HEK293T (cell line): Measurements from ENCODE around the gene HTR3B.
"Not testable (repeated sequence)": the region's sequence is repeated elsewhere in the genome, so short reads cannot be mapped to it uniquely, and the experiment has no call there.

ENCODE experiments used
- CTCF ChIA-PET: fragments of 350-600 bp; formaldehyde crosslinking; extraction: SDS; loops from one replicate; lab custom pipeline; 2021; ENCODE audit warnings: antibody characterized with exemption, inconsistent platforms; lab: Yijun Ruan, JAX
- POLR2A ChIA-PET: fragments of 350-600 bp; formaldehyde crosslinking; extraction: SDS; loops from one replicate; lab custom pipeline; 2020; ENCODE audit warnings: antibody characterized with exemption, inconsistent platforms; lab: Yijun Ruan, JAX
- DNase-seq: peaks from one replicate; pipeline ENCODE4 v3.0.0; 2012; ENCODE audit warnings: mixed read lengths; ENCODE audit errors: extremely low spot score
- ARNT ChIP-seq: fragments of 450-650 bp; IDR thresholded peaks from 2 replicates; pipeline ENCODE4 v1.6.1; 2017; ENCODE audit warnings: mild to moderate bottlenecking
- BHLHE40 ChIP-seq: fragments of 450-650 bp; IDR thresholded peaks from 2 replicates; pipeline ENCODE4 v1.6.1; 2016; ENCODE audit warnings: mild to moderate bottlenecking, moderate library complexity, borderline replicate concordance
- CTBP1 ChIP-seq: fragments of 450-650 bp; IDR thresholded peaks from 2 replicates; pipeline ENCODE4 v1.6.1; 2016; ENCODE audit warnings: borderline replicate concordance
- ELF4 ChIP-seq: fragments of 450-650 bp; IDR thresholded peaks from 2 replicates; pipeline ENCODE4 v1.6.1; 2017; ENCODE audit warnings: antibody characterized with exemption
- FOXA1 ChIP-seq: fragments of 450-650 bp; IDR thresholded peaks from 2 replicates; pipeline ENCODE4 v1.6.1; 2016; ENCODE audit warnings: mild to moderate bottlenecking
- FOXK2 ChIP-seq: fragments of 450-650 bp; IDR thresholded peaks from 2 replicates; pipeline ENCODE4 v1.6.1; 2016; ENCODE audit warnings: mild to moderate bottlenecking
- FOXM1 ChIP-seq: fragments of 450-650 bp; IDR thresholded peaks from 2 replicates; pipeline ENCODE4 v1.6.1; 2017; ENCODE audit warnings: mild to moderate bottlenecking, borderline replicate concordance
- HDGF ChIP-seq: fragments of 450-650 bp; IDR thresholded peaks from 2 replicates; pipeline ENCODE4 v1.6.1; 2017; ENCODE audit warnings: antibody characterized with exemption, borderline replicate concordance
- L3MBTL2 ChIP-seq: fragments of 450-650 bp; conservative IDR thresholded peaks from 2 replicates; pipeline ENCODE4 v1.6.1; 2016; ENCODE audit warnings: mild to moderate bottlenecking
- LEF1 ChIP-seq: fragments of 450-650 bp; IDR thresholded peaks from 2 replicates; pipeline ENCODE4 v1.6.1; 2017; ENCODE audit warnings: mild to moderate bottlenecking, borderline replicate concordance
- NFRKB ChIP-seq: fragments of 450-650 bp; IDR thresholded peaks from 2 replicates; pipeline ENCODE4 v1.6.1; 2016; ENCODE audit warnings: mild to moderate bottlenecking, moderate library complexity
- PKNOX1 ChIP-seq: fragments of 450-650 bp; IDR thresholded peaks from 2 replicates; pipeline ENCODE4 v1.6.1; 2016
- SP1 ChIP-seq: fragments of 450-650 bp; IDR thresholded peaks from 2 replicates; pipeline ENCODE4 v1.6.1; 2017
- SUZ12 ChIP-seq: fragments of 450-650 bp; IDR thresholded peaks from 2 replicates; pipeline ENCODE4 v1.6.1; 2016; ENCODE audit warnings: mild to moderate bottlenecking
- TARDBP ChIP-seq: fragments of 450-650 bp; IDR thresholded peaks from 2 replicates; pipeline ENCODE4 v1.6.1; 2016
- ZNF384 ChIP-seq: fragments of 450-650 bp; IDR thresholded peaks from 2 replicates; pipeline ENCODE4 v1.6.1; 2016

The HTR3B gene

GRCh38 chr11:113908098-113908497 lies 3.5 kb downstream of the HTR3B start:
- no peak for DNase-seq
- TF ChIP-seq SUZ12, result no peak
- TF ChIP-seq PKNOX1, result peak; percentile 46
- ChIA-PET POLR2A (interaction anchor here (3.0 kb wide), 1 partner anchor 32 kb away, joined by 10 read pairs; no protein-coding TSS in a partner anchor), CTCF (interaction anchor here (1.0 to 5.8 kb wide), 3 partner anchors 12 to 353 kb away, joined by 3 to 73 read pairs (median 3); no protein-coding TSS in a partner anchor)

GRCh38 chr11:113911491-113911890 lies 6.9 kb downstream of the HTR3B start:
- DNase-seq, POLR2A ChIA-PET, CTCF ChIA-PET: not testable (repeated sequence)

GRCh38 chr11:113923572-113923971 lies 19.0 kb downstream of the HTR3B start:
- DNase-seq, result no peak
- TF ChIP-seq CTBP1, result no peak
- TF ChIP-seq TARDBP, result no peak
- TF ChIP-seq BHLHE40, result no peak
- TF ChIP-seq FOXA1, result no peak
- TF ChIP-seq ZNF384, result no peak
- no peak for TF ChIP-seq FOXM1
- no peak for TF ChIP-seq SP1
- TF ChIP-seq LEF1, result no peak
- no peak for TF ChIP-seq L3MBTL2
- TF ChIP-seq HDGF, result no peak
- ChIA-PET CTCF (no interaction called here), POLR2A (no interaction called here)

- DNase-seq, result no peak
- CTCF ChIA-PET, result interaction anchor here (1.0 kb wide), 1 partner anchor 1232 kb away, joined by 6 read pairs; no protein-coding TSS in a partner anchor
- TF ChIP-seq LEF1 (no peak), NFRKB (no peak), SP1 (no peak), FOXM1 (no peak), ZNF384 (no peak), TARDBP (no peak), SUZ12 (no peak), BHLHE40 (no peak), ELF4 (no peak), FOXA1 (no peak), ARNT (no peak), PKNOX1 (no peak), FOXK2 (no peak), CTBP1 (no peak)
- POLR2A ChIA-PET, result no interaction called here
Measured at GRCh38 chr11:113926273-113927197, 21.9 kb downstream of the HTR3B start.

- ChIA-PET CTCF (interaction anchor here (0.6 kb wide), 1 partner anchor 10 kb away, joined by 3 read pairs; no protein-coding TSS in a partner anchor), POLR2A (no interaction called here)
- DNase-seq, result no peak
- TF ChIP-seq CTBP1 (no peak), BHLHE40 (no peak), LEF1 (no peak), NFRKB (no peak), L3MBTL2 (no peak), ARNT (no peak), FOXM1 (no peak), FOXK2 (no peak), ELF4 (no peak), ZNF384 (no peak), PKNOX1 (no peak), FOXA1 (no peak), SUZ12 (no peak), TARDBP (no peak), HDGF (no peak), SP1 (no peak)
Measured at GRCh38 chr11:113928311-113928710, 23.7 kb downstream of the HTR3B start.

- ChIA-PET CTCF (no interaction called here), POLR2A (no interaction called here)
- no peak for DNase-seq
- TF ChIP-seq NFRKB (no peak), ZNF384 (no peak), LEF1 (no peak), FOXK2 (no peak), PKNOX1 (no peak), BHLHE40 (no peak), ELF4 (no peak), CTBP1 (no peak), L3MBTL2 (no peak), FOXA1 (no peak), FOXM1 (no peak), SP1 (no peak), TARDBP (no peak)
Measured at GRCh38 chr11:113932788-113933187, 28.2 kb downstream of the HTR3B start.

GRCh38 chr11:113934193-113934592 lies 29.6 kb downstream of the HTR3B start:
- CTCF ChIA-PET, POLR2A ChIA-PET, DNase-seq: not testable (repeated sequence)
